Stomach (tissue), 9 donors: Measurements from ENCODE around the gene C9orf43. TPM values are rescaled to one million over a fixed set of nuclear protein-coding genes. Genes with fewer than 3 reads are reported as not detected.

Experiments used
- DNase-seq, 2 donors: peaks; one replicate each; pipeline versions ENCODE4 v3.0.0 to v3.0.0-alpha.2; 2013 to 2019
- H3K27ac ChIP-seq, 5 donors: fragments of 200-600 bp in 4 of 5; sonication (generic) in 4 of 5; one replicate each; pipeline ENCODE4 v1.5.1; 2013 to 2019; ENCODE audit warnings: mild to moderate bottlenecking in 1 of 5, moderate library complexity in 1 of 5
- H3K27me3 ChIP-seq, 3 donors: fragments of 200-600 bp; sonication (generic); one replicate each; pipeline ENCODE4 v1.5.1; 2017 to 2019; ENCODE audit warnings: mixed run types in 1 of 3
- H3K36me3 ChIP-seq, 4 donors: fragments of 200-600 bp; sonication (generic); 1 replicate in 3 of 4; 2 replicates in 1 of 4; pipeline ENCODE4 v1.5.1; 2016 to 2019
- H3K4me1 ChIP-seq, 4 donors: fragments of 200-600 bp; sonication (generic); one replicate each; pipeline ENCODE4 v1.5.1; 2016 to 2019
- H3K4me3 ChIP-seq, 4 donors: fragments of 200-600 bp; sonication (generic) in 3 of 4; one replicate each; pipeline ENCODE4 v1.5.1; 2016 to 2019; ENCODE audit warnings: mild to moderate bottlenecking in 1 of 4
- H3K9me3 ChIP-seq, 4 donors: fragments of 200-600 bp; sonication (generic); one replicate each; pipeline ENCODE4 v1.5.1; 2016 to 2019
- EP300 ChIP-seq: sonication (generic); formaldehyde crosslinking; IDR thresholded peaks from one replicate; pipeline ENCODE4 v1.6.1; 2017; ENCODE audit warnings: antibody characterized with exemption
- POLR2A ChIP-seq, 4 donors: fragments of 450-650 bp; IDR thresholded peaks; one replicate each; pipeline ENCODE4 v1.6.1; 2016; ENCODE audit warnings: antibody characterized with exemption in 4 of 4, control low read depth in 2 of 4, mild to moderate bottlenecking in 1 of 4, moderate library complexity in 1 of 4
- POLR2AphosphoS5 ChIP-seq, 3 donors: sonication (generic); formaldehyde crosslinking; IDR thresholded peaks; one replicate each; pipeline ENCODE4 v1.6.1; 2016; ENCODE audit warnings: antibody characterized with exemption in 3 of 3
- WGBS, 5 donors: extraction: QIAGEN DNeasy Blood & Tissue Kit in 3 of 5; methylation state at CpG; one replicate each; pipeline versions ENCODE4 v1.1.5 to v1.1.7; 2013 to 2018; 5-methylcytosine and 5-hydroxymethylcytosine counted together
- intact Hi-C: fragments of 100-400 bp; cut with DNase I; formaldehyde crosslinking; loops from one replicate; pipeline ENCODE4 v1.15.1; 2023; ENCODE audit warnings: low total_unique reads
- polyA plus RNA-seq, 3 donors: library from polyadenylated mRNA; stranded (reverse); fragments of 200-250 nt; gene quantifications; one replicate each; pipeline ENCODE4 v1.2.3, GENCODE V29; 2013
- total RNA-seq, 5 donors: library from RNA; depleted of rRNA; stranded (reverse); fragments of >200 nt; gene quantifications; one replicate each; pipeline versions ENCODE4 v1.1.0 to v1.2.3, GENCODE V29; 2014 to 2016
- TF ChIP-seq, protein P1 (sequence below), 7 experiments: fragments of 450-650 bp in 4 of 7; fragments of 200-600 bp in 3 of 7; sonication (generic) in 3 of 7; IDR thresholded peaks; one replicate each; pipeline ENCODE4 v1.5.1; 2016 to 2019; ENCODE audit warnings: antibody characterized with exemption in 7 of 7, control low read depth in 2 of 7, mild to moderate bottlenecking in 1 of 7
- donor health status: healthy with polysubstance abuse.
- donor health status: Bipolar disorder and iron deficiency.
- donor health status: healthy.

The C9orf43 gene
- total and polyA plus RNA-seq, 8 donors, result 0.19 to 0.61 (median 0.58) TPM; not detected in 3

DNA sequence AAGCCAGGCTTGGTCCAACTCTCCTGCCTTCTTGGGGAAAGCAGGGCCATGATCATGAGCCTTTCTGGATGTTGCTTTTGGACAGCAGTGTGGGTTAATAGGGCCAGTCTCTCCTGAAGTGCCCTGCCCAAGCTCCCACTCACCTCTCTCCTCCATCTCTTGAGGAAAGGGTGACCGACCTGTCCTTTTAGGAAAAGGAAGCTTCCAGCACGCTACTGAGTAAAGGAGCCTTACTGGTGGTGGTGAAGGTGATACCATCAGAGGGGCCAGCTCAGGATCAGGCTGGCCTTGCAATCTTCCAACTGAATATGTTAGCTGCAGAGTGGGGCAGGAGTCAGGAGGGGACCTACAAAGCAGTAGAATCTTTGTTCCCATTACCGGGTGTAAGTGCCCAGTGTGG, 50.7 kb downstream of the C9orf43 start:
- Histone ChIP-seq H3K4me3 (no peak overlapping the region), H3K27ac (no peak overlapping the region), H3K9me3 (no peaks in the 10 kb centered on the region), H3K36me3 (no peaks in the 10 kb centered on the region), H3K4me1 (peaks cover 2 to 42% (median 31%) of the 10 kb centered on the region in 4 donors), H3K27me3 (no peaks in the 10 kb centered on the region)
- intact Hi-C loops, result loop anchor here (10.0 kb wide), 1 partner anchor 114 kb away; no protein-coding TSS in a partner anchor
- WGBS, 5 donors, result 86 to 97% (median 92%) methylated on average over 3 of the region's 3 CpGs
- no peak for DNase-seq
- TF ChIP-seq POLR2A (IDR thresholded peaks at IDR 0.05), result no peak
- TF ChIP-seq POLR2AphosphoS5 (IDR thresholded peaks at IDR 0.05), result no peak
- TF ChIP-seq, protein P1, sequence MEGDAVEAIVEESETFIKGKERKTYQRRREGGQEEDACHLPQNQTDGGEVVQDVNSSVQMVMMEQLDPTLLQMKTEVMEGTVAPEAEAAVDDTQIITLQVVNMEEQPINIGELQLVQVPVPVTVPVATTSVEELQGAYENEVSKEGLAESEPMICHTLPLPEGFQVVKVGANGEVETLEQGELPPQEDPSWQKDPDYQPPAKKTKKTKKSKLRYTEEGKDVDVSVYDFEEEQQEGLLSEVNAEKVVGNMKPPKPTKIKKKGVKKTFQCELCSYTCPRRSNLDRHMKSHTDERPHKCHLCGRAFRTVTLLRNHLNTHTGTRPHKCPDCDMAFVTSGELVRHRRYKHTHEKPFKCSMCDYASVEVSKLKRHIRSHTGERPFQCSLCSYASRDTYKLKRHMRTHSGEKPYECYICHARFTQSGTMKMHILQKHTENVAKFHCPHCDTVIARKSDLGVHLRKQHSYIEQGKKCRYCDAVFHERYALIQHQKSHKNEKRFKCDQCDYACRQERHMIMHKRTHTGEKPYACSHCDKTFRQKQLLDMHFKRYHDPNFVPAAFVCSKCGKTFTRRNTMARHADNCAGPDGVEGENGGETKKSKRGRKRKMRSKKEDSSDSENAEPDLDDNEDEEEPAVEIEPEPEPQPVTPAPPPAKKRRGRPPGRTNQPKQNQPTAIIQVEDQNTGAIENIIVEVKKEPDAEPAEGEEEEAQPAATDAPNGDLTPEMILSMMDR (IDR thresholded peaks at IDR 0.05), result no peak
- no peak for TF ChIP-seq EP300

DNA sequence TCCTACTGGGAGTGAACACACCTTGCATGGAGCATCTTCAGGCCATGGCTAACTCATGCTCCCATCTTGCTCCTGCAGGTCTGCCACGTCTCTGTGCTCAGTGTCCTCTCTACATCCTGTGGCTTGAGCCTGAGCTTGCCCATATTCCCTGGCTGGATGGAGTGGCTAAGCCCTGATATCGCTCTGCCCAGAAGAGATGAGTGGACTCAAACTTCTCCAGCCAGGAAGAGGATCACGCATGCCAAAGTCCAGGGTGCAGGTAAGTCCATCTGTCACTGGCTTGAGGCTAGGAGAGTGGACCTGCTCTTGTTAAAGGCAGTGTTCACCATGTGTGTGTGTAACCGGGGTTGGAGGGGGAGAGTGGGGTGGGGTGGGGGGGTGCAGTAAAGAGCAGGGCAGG, 51.4 kb downstream of the C9orf43 start:
- H3K4me3 ChIP-seq, result no peak overlapping the region
- no peak overlapping the region for H3K27ac ChIP-seq
- peaks cover 0 to 35% (median 28%) of the 10 kb centered on the region in 4 donors for H3K4me1 ChIP-seq
- H3K9me3 ChIP-seq, result no peaks in the 10 kb centered on the region
- no peak for DNase-seq
- intact Hi-C loops, result loop anchor here (10.0 kb wide), 1 partner anchor 113 kb away; no protein-coding TSS in a partner anchor
- no peaks in the 10 kb centered on the region for H3K36me3 ChIP-seq
- H3K27me3 ChIP-seq, result no peaks in the 10 kb centered on the region
- TF ChIP-seq EP300 (no peak), POLR2AphosphoS5 (IDR thresholded peaks at IDR 0.05) (no peak), POLR2A (IDR thresholded peaks at IDR 0.05) (no peak)
- TF ChIP-seq, protein P1 (IDR thresholded peaks at IDR 0.05), result no peak
- 93 to 94% (median 93%) methylated on average over 4 of the region's 4 CpGs for WGBS, 5 donors

DNA sequence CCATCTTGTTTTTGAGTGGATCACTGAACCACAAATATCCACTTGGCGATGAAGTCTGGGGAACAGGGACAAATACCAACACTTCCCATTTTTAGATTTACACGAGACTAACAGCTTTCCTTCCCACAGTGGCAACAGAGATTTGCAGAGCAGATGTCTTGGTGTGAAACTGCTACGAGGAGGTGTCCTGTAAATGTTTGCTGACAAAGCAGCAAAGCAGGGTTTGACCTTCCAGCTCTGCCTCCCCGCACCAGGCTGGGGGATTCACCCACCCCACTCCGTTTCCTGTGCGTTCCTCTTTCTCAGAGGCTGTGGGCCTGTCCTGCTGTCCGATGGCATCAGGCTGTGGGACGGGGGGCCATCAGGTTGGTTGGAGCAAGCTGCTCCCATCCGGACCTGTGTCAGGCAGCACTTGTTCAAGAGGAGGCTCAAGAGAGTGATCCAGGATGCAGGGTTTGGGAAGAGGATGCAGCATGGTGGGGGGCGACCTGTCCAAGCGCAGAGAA, 52.3 kb downstream of the C9orf43 start:
- H3K27ac ChIP-seq, result peak overlapping the region in 2 of 5 donors; percentile 83 to 85
- peaks cover 0 to 34% (median 28%) of the 10 kb centered on the region in 4 donors for H3K4me1 ChIP-seq
- intact Hi-C loops, result loop anchor here (10.0 kb wide), 1 partner anchor 112 kb away; no protein-coding TSS in a partner anchor
- H3K4me3 ChIP-seq, result peak overlapping the region in 2 of 4 donors; percentile 47 to 51
- DNase-seq, result no peak
- no peaks in the 10 kb centered on the region for H3K27me3 ChIP-seq
- WGBS, 5 donors, result 86 to 89% (median 88%) methylated on average over 9 to 11 of the region's 11 CpGs
- H3K9me3 ChIP-seq, result no peaks in the 10 kb centered on the region
- no peaks in the 10 kb centered on the region for H3K36me3 ChIP-seq
- TF ChIP-seq, protein P1 (IDR thresholded peaks at IDR 0.05), result no peak
- no peak for TF ChIP-seq POLR2AphosphoS5 (IDR thresholded peaks at IDR 0.05)
- no peak for TF ChIP-seq EP300

DNA sequence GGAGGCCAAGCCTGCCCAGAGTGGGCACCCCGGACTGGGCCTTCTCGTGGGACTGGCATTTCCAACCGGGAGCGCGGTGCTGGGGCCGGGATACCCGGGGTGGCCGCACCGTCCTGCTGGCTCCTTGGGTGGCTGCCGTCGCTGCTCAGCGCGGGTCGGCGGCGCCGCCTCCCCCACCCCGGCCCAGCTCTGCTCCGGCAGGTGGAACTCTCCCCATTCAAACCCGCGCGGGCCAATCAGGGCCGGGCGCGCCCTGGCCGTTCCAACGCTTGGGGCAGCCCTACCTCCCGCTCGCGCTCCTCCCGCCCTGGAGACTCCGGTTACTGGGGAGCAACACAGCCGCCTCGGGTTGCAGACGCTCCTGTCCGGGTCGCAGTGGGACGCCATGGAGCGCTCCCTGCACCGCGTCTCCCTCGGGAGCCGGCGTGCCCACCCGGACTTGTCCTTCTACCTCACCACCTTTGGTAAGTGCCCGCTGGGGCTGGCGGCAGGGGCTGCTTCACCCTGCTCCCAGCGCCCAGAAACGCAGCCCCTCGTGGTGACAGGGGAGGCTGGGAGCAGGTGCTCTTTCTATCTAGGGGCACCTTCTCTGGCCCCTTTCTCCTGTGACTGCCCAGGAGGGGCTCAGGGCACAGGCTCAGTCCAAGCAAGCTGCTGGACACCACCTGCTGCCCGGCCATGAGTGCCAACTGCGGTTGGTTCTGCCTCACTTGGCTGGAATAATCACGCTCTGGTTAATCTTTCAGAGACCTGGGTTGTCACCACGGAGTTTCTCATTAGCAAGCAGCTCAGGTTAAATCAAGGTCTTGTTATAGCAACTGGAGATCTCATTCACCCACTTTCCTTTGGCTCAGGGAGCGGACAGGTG, 53.1 kb downstream of the C9orf43 start, which contains the start of gene RGS3:
RGS3 (plus strand) TSS at position 310 of the 868 bp plus-strand sequence; CDS start at position 386, 76 bp downstream.
- 14 to 46% (median 21%) methylated on average over 28 to 55 of the region's 55 CpGs for WGBS, 5 donors
- Histone ChIP-seq H3K4me1 (peaks cover 0 to 35% (median 28%) of the 10 kb centered on the region in 4 donors), H3K36me3 (no peaks in the 10 kb centered on the region), H3K27me3 (no peaks in the 10 kb centered on the region), H3K4me3 (peak within 1 kb of the TSS; percentile 47 to 63 (median 52)), H3K27ac (peak within 1 kb of the TSS; percentile 69 to 85 (median 83)), H3K9me3 (no peaks in the 10 kb centered on the region)
- TF ChIP-seq, protein P1 (IDR thresholded peaks at IDR 0.05), result peak in 2 of 7 experiments; percentile 11 to 19
- no peak for TF ChIP-seq EP300
- no peak for TF ChIP-seq POLR2A (IDR thresholded peaks at IDR 0.05)
- TF ChIP-seq POLR2AphosphoS5 (IDR thresholded peaks at IDR 0.05), result peak; percentile 48 to 69 (median 51)
- peak; percentile 84 to 94 for DNase-seq
- intact Hi-C loops, result loop anchor here (10.0 kb wide), 1 partner anchor 111 kb away; no protein-coding TSS in a partner anchor
